Testis (tissue), 2 donors: ENCODE results near the gene PROP1.
"Not testable (repeated sequence)": the region's sequence is repeated elsewhere in the genome, so short reads cannot be mapped to it uniquely, and the experiment has no call there.

Source experiments
- POLR2A ChIP-seq: fragments of 450-650 bp; IDR thresholded peaks from one replicate; pipeline ENCODE4 v1.6.1; 2017; ENCODE audit warnings: antibody characterized with exemption, mild to moderate bottlenecking, moderate library complexity
- TF ChIP-seq, protein P1 (sequence below), 3 experiments: fragments of 450-650 bp in 2 of 3; fragments of 200-600 bp in 1 of 3; sonication (generic) in 1 of 3; IDR thresholded peaks; one replicate each; pipeline ENCODE4 v1.5.1; 2016 to 2019; ENCODE audit warnings: antibody characterized with exemption in 3 of 3, mild to moderate bottlenecking in 2 of 3, moderate library complexity in 1 of 3

DNA sequence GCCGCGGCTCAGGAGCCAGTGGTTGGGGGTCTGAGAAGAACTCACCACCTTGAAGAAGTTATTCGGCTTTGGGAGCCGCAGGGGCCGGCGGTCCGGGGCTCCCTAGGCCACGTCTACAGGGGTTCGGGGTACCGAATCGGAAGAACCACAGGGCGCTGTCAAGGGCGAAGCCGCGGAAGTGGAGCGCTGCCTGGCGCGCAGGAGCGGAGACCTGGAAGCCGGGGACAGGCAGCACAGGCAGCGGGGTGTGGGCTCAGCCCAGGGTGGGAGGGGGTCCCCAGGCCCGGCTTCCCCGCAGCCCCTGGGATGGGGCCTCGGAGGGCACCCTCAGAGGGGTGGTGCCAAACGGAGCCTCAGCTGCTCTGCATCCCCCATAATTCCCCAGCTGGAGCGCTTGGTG is 11.2 kb upstream of the PROP1 start:
- TF ChIP-seq, protein P1, sequence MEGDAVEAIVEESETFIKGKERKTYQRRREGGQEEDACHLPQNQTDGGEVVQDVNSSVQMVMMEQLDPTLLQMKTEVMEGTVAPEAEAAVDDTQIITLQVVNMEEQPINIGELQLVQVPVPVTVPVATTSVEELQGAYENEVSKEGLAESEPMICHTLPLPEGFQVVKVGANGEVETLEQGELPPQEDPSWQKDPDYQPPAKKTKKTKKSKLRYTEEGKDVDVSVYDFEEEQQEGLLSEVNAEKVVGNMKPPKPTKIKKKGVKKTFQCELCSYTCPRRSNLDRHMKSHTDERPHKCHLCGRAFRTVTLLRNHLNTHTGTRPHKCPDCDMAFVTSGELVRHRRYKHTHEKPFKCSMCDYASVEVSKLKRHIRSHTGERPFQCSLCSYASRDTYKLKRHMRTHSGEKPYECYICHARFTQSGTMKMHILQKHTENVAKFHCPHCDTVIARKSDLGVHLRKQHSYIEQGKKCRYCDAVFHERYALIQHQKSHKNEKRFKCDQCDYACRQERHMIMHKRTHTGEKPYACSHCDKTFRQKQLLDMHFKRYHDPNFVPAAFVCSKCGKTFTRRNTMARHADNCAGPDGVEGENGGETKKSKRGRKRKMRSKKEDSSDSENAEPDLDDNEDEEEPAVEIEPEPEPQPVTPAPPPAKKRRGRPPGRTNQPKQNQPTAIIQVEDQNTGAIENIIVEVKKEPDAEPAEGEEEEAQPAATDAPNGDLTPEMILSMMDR (IDR thresholded peaks at IDR 0.05) = not testable (repeated sequence)
- not testable (repeated sequence) for TF ChIP-seq POLR2A
